Stimulated activated CD4-positive, alpha-beta T cell treated with anti-CD3 and anti-CD28 coated beads, Interleukin-2, amount 100 ng/mL, for 24 hours (primary cell): ENCODE data around the gene RSPH6A.
A peak's percentile ranks its signal among the peaks of the same experiment; 100 is the strongest.

ENCODE experiments used
- DNase-seq, 2 donors: peaks; one replicate each; pipeline ENCODE4 v3.0.0-alpha.2; 2020

RSPH6A gene

DNA sequence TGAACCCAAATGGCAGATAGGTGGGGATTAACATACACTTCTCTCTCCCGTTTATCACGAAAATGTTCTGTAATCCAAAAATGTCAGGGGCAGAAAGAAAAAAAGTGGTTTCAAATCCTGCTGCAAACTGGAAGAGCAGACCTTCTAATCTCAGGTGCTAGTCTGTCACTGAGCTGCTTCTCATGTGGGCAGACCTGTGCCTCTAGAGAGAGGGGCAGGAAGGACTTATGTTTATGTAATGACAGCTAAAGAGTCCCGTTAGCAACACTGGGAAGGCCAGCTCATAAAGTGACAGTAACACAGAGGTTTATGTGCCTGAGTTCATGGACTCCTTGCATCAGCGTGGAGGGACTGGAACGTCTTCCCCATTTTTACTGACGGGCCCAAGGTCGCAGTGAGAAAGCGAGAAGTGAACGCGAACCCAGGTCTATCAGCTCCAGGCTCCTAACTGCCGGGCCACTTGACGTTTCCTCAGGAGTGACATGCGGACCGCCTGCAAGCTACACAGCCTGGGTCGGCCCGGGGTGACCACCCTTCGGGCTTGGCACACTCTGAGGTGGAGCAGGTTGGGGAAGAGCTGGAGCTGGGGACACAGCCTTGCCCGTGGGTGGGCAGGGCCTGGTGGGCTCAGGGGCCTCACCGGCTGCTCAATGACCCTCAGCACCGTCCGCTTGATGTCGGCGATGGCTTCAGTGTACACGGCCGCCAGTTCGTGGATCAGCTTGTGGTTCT, 9.6 kb upstream of the RSPH6A start:
- no peak for DNase-seq

DNA sequence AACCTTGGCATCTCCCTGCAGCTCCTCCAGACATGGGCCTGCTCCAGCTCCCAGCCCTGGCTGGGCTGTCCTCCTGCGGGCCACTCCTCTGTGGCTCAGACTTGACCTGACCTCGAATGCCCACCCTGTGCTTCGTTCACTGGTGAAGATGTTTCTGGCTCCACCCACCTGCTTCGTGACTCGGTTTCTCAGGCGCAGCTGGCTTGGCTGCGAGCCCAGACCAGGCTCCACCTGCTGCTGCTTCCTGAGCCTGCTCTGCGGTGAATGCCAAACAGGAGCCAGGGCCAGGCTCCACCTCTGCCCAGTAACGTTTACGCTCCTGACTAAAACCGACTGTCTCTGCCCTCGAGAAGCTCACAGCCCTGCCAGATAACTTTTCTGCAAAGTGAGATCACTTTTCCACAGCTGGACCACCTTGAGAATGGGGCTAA, 8.9 kb upstream of the RSPH6A start:
- no peak for DNase-seq

DNA sequence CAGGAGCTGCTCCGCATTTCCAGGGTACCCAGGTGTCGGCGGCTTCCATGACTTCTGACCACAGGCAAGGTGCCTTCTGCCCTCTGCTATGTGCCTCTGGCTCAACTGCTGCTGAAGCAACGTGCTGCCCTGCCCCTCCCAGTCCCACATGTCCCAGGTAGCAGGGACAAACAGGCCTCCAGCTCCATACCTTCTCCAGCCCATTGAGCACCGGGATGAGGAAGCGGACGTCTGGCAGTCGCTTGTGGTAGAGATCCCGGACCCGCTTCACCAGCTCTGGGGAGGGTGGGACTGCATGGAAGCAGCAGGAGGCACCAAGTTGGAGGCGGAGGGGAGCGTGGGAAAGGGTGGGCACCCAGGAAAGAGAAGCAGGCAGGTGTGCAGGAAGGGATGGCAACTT, 8.1 kb upstream of the RSPH6A start:
- DNase-seq, result no peak

DNA sequence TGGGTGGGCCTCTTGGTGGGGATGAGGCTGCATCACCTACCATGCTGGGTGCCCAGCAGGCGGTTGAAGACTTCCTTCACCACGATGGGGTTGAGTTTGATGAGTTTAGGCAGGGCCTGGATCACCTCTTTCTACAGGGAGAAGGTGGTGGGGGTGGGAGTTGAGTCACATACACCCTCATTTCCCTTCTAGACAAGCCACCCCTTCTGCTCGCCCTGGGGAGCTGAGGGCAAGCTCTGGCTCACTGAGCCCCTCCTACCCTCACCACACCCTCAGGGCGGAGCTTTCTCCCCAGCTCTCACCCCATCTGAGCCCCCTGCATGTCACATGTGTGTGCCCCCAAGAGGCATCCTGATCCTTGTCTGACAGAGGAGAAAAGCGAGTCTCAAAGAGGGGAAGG, 7.6 kb upstream of the RSPH6A start:
- no peak for DNase-seq

DNA sequence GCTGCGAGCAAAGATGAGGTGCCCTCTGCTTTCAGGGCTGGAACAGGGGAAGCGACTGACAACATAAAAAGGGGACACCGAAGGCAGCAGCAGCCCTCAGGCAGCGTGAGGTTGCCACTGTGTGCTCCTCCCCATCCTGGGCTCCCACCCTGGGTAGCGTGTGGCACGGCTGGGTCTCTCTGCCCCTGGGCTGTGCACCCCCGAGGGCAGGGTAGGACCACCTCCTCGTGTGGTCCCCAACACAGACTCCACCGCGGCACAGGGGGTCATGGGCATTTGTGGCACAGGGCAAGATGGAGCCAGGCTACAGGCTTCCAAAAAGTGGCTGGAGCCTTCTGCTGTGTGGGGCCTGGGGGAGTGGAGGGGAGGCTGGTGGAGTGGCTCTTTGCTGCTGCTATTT, 6.5 kb upstream of the RSPH6A start:
- DNase-seq, result no peak

DNA sequence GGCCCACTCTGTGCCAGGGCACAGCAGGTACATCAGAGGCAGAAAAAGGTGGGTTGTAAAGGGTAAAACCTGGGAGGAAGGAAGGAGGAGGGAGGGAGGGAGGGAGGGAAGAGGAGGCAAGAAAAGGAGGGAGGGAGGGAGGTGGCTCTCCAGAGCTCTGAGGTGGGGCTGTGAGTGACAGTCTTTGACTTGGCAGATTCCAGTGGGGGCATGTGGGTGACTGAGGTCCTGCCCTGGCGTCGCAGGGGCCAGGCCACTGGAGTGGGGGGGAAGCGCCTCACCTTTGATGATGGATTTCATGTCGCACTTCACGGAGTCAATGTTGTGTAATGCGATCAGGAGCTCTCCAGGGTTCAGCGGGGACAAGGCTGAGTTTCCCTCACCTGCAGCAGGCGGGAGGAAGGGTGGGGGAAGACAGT, 6.0 kb upstream of the RSPH6A start:
- no peak for DNase-seq

DNA sequence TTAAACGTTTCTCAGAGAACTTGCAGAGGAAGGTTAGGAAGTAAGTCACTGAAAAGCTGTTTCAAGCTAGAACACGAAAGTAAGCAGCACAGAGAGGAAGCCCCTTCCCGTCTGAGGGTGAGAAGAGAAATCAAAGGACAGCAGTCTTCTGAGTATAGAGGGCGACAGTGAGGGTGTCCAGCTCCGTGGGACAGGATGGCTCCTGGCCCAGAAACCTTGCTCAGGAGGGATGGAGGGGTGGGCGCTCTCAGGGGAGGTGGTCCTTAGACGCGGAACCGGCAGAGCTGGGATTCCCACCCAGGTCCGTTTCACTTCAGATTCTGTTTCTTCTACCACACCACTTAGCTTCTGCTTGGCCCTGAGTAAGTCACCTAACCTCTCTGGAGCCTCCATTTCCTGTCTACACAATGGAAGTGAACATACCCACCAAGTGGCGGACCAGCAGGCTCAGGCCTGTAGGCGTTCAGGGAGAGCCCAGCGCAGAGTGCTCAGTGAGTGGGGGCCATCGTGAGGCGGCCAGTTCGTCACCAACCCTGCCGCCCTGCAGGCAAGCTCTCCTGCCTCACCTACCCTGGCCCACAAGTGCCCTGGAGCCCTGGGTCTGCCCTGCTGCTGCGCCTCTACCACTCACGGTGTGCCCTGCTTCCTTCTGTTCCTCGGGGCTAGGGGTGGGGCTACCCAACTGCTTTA, 5.5 kb upstream of the RSPH6A start:
- DNase-seq, result no peak

DNA sequence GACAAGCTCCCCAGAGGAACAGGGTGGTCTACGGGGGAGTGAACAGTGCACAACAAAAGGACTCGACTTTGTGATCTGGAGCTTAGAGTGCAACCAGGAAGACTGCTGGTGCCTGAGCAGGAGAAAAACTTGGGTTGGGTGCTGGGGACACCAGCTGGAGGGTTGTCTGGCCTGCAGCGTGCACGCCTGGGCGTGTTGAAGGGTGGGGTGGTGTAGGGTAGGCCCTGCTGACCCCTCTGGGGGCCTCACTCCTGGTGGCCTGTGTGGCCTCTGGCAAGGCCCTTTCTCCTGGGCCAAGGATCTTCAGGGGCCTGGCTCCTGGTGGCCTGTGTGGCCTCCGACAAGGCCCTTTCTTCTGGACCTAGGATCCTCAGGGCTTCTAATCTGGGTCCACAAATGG, 4.7 kb upstream of the RSPH6A start:
- no peak for DNase-seq

DNA sequence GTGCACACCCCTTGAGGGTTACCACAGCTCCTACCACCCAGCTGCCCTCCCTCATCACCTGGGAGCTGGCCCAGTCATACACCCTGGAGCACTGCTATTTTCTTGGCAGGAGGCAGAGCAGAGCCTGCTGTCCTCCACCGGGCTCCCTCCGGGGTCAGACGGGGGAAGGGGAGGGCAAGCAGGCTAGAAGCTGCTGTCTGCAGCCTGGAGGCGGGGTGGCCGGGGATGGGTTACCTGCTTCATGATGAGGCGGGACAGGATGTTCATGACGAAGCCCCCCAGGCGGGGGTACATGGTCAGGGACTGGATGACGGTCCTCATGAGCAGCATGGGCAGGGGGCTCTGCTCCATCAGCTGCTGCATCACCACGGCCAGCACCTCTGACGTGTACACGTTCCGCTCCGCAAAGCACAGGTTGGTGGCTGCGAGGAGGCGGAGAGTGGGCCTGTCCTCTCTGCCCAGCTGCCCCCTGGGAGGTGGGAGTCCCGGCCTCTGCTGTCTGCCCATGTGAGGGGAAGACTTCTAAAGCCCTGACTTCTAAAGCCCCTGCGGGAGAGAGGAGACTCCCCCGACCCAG, 2.7 kb upstream of the RSPH6A start:
- no peak for DNase-seq

DNA sequence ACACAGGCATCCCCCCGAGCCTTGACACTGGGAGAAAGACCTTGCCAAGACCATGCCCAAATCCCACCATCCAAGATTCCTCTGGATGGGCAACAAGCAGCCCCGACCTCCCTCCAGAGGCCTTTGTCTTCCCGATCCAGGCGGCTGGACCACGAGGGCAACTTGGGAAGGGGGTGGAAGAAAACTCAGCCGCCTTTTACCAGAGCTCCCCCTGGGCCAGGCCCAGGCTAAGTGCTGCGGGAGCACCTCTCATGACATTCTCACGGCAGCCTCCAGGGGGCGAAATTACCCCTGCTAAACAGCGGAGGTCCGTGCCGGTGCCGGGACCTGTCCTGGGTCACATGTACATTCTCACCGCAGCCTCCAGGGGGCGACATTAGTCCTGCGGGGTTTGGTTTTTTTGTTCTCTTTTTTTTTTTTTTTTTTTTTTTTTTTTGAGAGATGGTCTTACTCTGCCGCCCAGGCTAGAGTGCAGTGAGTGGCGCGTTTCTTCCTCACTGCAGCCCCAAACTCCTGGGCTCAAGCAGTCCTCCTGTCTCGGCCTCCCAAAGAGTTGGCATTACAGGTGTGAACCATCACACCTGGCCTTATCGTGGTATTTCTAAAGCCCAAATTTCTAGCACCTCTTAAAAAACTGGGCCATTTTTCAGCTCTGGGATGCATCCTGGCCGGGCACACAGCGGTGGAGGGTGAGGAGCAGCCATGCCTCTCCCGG, 2.1 kb upstream of the RSPH6A start:
- DNase-seq, result peak; percentile 99

DNA sequence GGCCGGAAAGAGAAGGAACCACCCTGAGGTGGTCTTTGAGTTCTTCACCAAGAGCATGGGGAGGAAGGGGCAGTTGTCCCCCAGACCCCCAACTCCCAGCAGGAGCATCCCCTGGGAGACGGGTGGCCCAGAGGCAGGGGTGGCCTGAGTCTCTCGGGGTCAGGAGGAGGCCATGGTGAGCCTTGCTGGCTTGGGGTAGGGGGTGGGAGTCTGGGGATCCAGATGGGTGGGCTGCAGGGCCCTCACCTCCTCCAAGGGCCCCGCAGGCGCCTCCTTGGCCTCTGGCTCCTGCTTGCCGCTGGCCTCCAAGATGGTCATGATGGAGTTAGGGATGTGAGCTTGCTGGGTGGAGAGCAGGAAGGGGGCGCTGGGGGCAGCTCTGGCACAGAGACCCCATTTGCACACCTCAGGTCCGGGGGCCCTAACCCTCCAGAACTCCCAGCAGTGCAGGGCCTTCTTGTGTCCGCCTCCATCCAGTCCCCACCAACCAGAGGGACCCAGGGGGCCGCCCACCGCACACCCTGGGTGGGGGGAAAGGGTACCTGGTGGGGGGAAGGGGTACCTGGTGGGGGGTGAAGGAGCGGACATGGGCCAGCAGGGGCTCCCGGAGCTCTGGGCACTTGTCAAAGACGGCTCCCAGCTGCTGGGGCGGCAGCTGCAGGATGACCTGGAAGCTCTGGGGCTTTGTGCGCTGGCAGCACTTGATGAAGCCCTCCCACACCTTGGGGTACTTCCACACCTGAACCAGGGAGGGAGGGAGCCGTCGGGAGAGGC, 1.3 kb upstream of the RSPH6A start:
- no peak for DNase-seq

DNA sequence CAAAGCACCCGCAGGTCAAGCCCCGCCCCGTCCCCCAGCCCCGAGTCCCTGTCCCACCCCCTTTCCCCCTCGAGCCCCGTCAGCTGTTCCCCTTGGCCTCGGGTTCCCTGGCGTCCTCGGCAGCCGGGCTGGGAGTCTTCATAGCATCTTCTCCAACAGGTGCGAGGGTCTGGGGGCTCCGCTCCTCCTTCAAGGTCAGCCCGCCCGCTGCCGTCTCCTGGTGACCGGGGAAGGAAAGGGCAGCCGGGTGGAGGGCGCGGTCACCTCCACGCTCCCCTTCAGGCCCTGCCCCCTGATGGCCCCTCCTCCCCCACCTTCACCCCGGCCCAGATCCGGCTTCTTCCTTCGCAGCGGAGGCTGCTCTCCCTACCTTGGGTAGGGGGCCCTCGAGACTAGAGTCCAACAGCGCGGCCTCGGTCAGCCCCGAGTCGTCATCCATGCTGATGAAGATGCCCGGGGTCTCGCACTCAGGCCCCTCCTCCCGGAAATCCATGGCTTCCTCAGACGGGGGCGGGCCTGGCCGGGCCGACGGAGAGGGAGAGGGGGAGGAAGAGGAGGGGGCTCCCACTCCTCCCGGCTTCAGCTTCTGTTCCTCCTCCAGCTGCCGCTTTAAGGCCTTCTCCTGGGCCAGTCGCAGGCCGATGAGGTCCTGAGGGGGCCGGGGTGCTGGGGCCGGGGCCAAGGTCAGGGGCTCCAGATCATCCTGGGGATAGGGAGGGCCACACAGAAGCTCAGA, 541 bp upstream of the RSPH6A start:
- DNase-seq, result no peak

DNA sequence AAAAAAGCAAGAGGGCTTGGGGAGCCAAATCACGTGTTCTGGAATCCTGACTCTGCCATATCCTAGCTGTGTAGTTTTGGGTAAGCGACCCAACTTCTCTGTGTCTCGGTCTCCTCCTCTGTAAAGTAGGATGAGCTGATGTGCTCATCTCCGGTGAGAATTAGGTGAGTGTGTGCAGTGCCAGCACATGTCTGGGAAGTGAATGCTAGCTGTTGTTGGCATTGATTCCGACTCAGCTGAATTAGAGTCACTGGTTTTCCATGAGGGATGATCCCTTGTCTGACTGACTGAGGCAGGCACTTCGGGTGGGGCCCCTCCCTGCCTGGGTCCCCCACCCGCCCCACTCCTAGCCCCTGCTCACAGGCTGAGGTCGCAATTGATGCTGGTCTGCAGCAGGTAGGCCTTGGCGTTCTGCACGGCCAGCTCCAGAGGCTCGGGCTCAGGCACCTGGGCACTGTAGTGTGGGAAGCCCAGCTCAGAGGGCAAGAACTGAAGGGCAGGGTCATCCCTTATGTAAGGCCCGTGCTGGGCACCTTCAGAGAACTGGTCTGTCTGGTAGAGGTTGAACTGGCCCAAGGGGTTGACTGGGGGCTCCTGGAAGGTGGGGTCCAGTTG, 835 bp downstream of the RSPH6A start:
- DNase-seq, result no peak

DNA sequence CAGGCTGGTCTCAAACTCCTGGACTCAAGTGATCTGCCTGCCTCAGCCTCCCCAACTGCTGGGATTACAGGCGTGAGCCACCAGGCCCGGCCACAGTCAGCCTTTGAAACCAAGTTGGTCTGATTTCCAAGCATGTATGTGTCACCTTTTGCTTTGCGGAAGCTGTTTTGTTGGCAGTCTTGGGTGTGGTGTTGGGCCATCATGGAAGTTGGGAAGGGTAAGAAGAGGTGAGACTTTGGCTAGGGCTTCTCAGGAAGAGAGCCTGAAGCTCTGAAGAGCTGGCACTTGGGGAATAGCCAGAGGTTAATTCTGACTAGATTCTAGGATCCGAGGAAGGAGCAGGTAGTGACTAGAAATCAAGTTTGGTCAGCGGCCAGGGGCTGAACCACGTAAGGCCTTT, 2.8 kb downstream of the RSPH6A start:
- DNase-seq, result no peak

DNA sequence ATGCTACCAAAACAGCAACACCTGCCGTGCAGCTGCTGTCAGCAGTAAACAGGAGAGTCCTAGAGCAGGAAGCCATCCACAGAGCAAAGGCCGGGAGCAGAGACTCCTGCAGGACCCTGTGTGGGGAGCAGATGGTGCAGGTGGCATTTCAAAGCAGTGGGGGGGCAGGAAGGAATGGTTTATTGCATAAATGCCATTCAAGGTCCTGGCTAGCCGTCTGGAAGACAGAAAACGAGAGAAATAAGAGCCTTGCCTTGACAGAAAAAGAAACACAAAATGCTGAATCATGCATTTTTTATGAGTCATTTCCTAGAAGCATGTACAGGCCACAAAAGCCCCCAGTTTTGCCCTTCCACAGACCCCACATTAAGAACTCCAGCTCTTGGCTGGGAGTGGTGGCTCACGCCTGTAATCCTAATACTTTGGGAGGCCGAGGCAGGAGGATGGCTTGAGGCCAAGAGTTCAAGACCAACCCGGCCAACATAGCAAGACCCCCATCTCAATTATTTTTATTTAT, 5.4 kb downstream of the RSPH6A start:
- DNase-seq, result no peak

DNA sequence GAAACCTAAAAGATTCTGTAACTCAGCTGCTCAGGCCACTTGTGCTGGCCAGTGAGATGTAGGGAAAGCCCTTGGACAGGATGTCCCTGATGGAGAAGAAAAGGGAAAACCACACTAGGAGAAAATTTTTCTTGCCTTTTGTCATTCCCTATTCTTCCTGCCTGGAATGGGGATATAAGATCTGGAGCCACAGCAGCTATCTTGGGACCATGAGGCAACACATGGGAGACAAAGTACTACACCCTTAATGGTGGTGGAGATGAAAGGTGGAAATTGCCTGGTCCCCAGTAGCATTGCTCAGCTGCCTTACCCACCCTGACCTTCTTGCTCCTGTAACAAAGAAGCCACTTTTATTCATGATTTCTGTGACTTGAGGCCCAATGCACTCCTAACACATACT, 9.4 kb downstream of the RSPH6A start:
- no peak for DNase-seq

DNA sequence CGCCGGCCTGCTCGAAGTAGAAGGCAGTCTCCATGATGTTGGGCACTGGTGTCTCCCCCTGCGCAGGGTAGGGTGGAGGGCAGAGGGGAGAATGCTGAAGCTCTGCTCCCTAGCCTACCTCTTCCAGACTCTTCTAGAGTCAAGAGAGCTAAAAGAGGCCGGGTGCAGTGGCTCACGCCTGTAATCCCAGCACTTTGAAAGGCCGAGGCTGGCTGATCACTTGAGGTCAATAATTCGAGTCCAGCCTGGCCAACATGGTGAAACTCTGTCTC, 10.2 kb downstream of the RSPH6A start:
- no peak for DNase-seq

DNA sequence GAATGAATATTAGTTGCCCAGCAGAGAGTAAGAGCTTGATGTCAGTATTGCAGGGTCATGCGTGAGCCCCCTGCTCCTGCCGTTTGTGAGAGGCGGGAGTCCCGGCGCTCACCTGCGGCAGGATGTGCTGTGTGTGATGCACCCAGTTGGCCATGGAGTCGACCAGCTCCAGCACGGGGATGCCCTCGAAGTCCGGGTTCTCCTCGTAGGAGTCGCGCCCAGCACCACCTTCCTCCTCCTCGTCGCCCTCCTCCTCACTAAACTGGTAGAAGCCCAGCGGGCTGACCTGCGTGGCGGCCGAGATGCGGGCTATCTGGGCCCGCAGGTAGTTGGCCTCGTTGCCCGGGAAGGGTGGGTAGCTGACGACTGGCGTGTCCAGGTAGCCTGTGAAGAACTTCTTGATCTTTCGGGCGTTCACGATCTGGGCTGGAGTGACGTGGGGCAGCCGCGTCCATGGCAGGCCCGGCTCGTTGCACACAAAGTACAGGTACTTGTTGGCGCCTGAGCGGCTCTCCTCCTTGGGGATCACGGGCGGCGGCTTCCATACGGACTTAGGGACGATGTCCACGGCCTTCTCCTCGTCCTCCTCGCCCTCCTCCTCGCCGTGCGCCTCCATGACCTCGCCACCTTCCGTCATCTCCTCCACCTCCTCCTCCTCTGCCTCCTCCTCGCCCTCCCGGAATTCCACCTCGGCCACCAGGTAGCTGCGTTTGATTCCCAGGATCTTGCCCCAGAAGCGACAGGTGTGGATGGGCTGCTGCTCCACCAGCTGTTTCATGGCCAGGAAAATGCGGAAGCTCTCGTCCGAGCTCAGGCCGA, 10.8 kb downstream of the RSPH6A start:
- no peak for DNase-seq

DNA sequence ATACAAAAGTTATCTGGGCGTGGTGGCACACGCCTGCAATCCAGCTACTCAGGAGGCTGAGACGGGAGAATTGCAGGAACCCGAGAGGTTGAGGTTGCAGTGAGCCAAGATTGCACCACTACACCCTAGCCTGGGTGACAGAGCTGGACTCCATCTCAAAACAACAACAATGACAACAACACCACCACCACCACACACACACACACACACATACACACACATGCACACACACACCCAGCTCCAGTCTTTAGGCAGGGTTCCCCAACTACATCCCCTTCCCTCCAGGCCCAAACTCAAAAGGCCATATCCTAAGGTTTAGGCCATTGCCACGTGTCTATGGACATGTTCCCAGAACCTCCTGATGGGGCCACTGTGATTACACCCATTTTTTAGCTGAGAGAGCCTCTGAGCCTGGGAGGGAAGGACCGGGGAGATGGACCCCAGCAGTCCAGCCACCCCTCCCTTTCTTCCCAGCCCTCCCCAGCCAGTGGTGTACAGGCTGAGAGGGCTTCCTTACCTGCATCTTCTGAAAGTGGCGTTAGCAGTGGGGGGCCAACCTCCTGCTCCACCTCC, 13.4 kb downstream of the RSPH6A start:
- no peak for DNase-seq

DNA sequence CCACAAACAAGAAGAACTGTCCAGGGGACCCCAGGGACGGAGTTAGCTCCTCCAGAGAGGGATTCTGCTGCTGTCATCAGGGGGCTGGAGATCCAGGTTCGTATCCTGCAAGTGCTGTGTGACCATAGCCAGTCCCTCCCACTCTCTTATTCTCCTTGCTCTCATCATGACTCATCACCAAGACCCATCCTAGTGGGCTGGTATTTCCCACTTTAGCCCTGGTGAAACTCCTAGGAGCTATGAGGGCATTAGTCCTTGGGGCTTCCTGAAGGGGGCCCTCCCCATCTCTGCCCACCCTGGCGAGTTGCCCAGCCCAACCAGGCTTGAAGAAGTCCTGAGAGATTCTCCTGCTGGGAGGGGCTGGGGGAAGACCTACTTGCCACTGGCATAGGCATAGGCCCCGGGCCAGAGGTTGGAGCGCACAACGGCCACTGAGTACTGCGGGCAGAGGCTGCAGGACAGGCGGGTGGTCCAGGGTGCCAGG, 15.0 kb downstream of the RSPH6A start:
- no peak for DNase-seq
